ENCODE results near the gene TCERG1L.
"Not testable (repeated sequence)": the region's sequence is repeated elsewhere in the genome, so short reads cannot be mapped to it uniquely, and the experiment has no call there.

The TCERG1L gene

DNA sequence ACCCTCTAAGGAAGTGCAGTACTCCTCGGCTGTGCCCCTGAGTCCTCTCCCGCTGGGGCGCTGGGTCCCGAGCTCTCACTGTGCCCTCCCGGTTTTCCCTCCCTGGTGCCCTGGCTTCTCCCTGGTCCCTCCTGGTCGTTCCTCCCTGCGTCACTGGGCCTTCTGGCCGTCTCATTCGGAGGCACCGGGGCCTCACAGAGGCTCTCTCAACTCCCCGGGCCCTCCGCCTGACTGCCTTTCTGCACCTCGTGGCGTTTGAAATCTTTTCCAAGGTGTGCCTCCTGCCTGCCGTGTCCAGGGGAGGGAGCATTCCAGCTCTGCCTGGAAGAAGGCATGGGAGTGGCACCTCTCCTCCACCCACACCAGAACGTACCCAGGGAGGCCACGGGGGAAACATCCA, 174.3 kb downstream of the TCERG1L start:
- Histone ChIP-seq H3F3A (ENCODE audit: insufficient read depth) (no peaks in the 10 kb centered on the region), H4K20me1 (ENCODE audit: low read depth, low read length) (no peaks in the 10 kb centered on the region), H3K9me2 (replicated peaks; ENCODE audit: insufficient read depth, low read length) (no peaks in the 10 kb centered on the region), H3K9me3 (ENCODE audit: insufficient read depth, low read length) (no peaks in the 10 kb centered on the region), H3K36me3 (ENCODE audit: low read length) (no peaks in the 10 kb centered on the region), H3K79me2 (ENCODE audit: insufficient read depth, low read length) (no peaks in the 10 kb centered on the region), H3K27me3 (ENCODE audit: low read length) (no peaks in the 10 kb centered on the region), H2AFZ (ENCODE audit: low read depth, low read length, severe bottlenecking) (no peak overlapping the region), H3K27ac (ENCODE audit: low read depth, low read length) (no peak overlapping the region), H3K4me2 (ENCODE audit: low read depth, low read length, poor library complexity, severe bottlenecking) (no peak overlapping the region), H3K4me3 (ENCODE audit: insufficient read depth, low read length, poor library complexity, severe bottlenecking) (no peak overlapping the region), H3K9ac (ENCODE audit: low read length) (no peak overlapping the region)
- no peak for TF ChIP-seq EZH2phosphoT487 (conservative IDR thresholded peaks at IDR 0.05; ENCODE audit: low read length)
- TF ChIP-seq, protein P1, sequence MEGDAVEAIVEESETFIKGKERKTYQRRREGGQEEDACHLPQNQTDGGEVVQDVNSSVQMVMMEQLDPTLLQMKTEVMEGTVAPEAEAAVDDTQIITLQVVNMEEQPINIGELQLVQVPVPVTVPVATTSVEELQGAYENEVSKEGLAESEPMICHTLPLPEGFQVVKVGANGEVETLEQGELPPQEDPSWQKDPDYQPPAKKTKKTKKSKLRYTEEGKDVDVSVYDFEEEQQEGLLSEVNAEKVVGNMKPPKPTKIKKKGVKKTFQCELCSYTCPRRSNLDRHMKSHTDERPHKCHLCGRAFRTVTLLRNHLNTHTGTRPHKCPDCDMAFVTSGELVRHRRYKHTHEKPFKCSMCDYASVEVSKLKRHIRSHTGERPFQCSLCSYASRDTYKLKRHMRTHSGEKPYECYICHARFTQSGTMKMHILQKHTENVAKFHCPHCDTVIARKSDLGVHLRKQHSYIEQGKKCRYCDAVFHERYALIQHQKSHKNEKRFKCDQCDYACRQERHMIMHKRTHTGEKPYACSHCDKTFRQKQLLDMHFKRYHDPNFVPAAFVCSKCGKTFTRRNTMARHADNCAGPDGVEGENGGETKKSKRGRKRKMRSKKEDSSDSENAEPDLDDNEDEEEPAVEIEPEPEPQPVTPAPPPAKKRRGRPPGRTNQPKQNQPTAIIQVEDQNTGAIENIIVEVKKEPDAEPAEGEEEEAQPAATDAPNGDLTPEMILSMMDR (IDR thresholded peaks at IDR 0.05; ENCODE audit: insufficient read depth, low read length, poor library complexity, severe bottlenecking) = no peak

DNA sequence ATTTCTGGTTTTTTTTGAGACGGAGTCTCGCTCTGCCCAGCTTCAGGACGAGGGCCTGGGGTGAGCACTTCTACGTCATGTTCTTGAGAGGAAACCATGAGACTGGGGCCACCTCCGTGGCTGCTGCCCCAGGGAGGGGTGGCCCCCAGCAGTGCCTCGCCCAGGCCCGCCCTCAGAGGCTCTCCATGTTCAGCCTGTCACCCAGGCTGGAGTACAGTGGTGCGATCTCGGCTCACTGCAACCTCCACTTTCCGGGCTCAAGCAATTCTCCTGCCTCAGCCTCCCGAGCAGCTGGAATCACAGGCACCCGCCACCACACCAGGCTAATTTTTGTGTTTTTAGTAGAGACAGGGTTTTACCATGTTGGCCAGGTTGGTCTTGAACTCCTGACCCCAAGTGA, 175.2 kb downstream of the TCERG1L start:
- not testable (repeated sequence) for H4K20me1 ChIP-seq (ENCODE audit: low read depth, low read length); H2AFZ ChIP-seq (ENCODE audit: low read depth, low read length, severe bottlenecking); H3K27me3 ChIP-seq (ENCODE audit: low read length); H3K27ac ChIP-seq (ENCODE audit: low read depth, low read length); H3K9me2 ChIP-seq (replicated peaks; ENCODE audit: insufficient read depth, low read length); H3K4me3 ChIP-seq (ENCODE audit: insufficient read depth, low read length, poor library complexity, severe bottlenecking); H3K36me3 ChIP-seq (ENCODE audit: low read length); H3K9me3 ChIP-seq (ENCODE audit: insufficient read depth, low read length); H3K9ac ChIP-seq (ENCODE audit: low read length); H3F3A ChIP-seq (ENCODE audit: insufficient read depth); H3K4me2 ChIP-seq (ENCODE audit: low read depth, low read length, poor library complexity, severe bottlenecking); H3K79me2 ChIP-seq (ENCODE audit: insufficient read depth, low read length)

DNA sequence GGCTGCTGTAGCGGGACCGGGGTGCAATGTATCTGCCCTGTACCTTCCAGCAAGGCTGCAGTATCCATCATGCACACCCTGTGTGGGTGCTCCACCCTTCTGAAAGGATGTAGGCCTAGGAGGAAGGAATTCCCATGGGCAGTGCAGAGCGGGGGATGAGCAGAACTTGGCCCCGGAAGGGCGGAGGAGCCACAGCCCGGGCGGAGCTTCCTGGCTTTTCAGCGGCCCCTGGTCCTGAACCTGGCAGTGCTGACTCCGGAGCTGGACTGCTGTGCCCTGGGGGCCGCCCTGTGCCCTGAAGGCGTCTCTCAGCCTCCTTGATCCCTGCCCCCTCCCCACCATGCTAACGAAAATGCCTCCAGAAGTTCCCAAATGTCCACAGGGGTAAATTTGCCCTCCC, 175.8 kb downstream of the TCERG1L start:
- TF ChIP-seq EZH2phosphoT487 (conservative IDR thresholded peaks at IDR 0.05; ENCODE audit: low read length) = no peak
- TF ChIP-seq, protein P1 (IDR thresholded peaks at IDR 0.05; ENCODE audit: insufficient read depth, low read length, poor library complexity, severe bottlenecking) = no peak
- no peaks in the 10 kb centered on the region for H4K20me1 ChIP-seq (ENCODE audit: low read depth, low read length)
- no peaks in the 10 kb centered on the region for H3K9me3 ChIP-seq (ENCODE audit: insufficient read depth, low read length)
- no peak overlapping the region for H3K27ac ChIP-seq (ENCODE audit: low read depth, low read length)
- H3F3A ChIP-seq (ENCODE audit: insufficient read depth) = no peaks in the 10 kb centered on the region
- no peak overlapping the region for H3K4me3 ChIP-seq (ENCODE audit: insufficient read depth, low read length, poor library complexity, severe bottlenecking)
- H3K27me3 ChIP-seq (ENCODE audit: low read length) = no peaks in the 10 kb centered on the region
- H3K36me3 ChIP-seq (ENCODE audit: low read length) = no peaks in the 10 kb centered on the region
- no peak overlapping the region for H3K4me2 ChIP-seq (ENCODE audit: low read depth, low read length, poor library complexity, severe bottlenecking)
- H2AFZ ChIP-seq (ENCODE audit: low read depth, low read length, severe bottlenecking) = no peak overlapping the region
- H3K79me2 ChIP-seq (ENCODE audit: insufficient read depth, low read length) = no peaks in the 10 kb centered on the region
- H3K9ac ChIP-seq (ENCODE audit: low read length) = no peak overlapping the region
- no peaks in the 10 kb centered on the region for H3K9me2 ChIP-seq (replicated peaks; ENCODE audit: insufficient read depth, low read length)

DNA sequence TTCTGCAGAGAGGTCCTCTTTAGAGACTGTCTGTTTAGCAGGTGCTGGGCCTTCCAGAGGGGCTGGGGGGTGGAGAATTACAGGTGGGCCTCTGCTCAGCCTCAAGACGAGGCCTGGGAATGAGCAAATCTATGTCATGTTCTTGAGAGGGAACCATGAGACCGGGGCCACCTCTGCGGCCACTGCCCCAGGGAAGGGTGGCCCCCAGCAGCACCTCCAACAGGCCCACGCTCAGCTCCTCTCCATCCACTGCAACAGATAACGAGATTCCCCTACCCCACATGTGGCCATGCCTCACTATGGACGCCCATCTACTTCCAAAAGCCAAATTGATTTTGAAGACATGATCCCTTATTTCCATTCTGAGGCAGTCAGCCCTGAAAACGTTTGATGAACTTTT, 176.9 kb downstream of the TCERG1L start:
- Histone ChIP-seq H3F3A (ENCODE audit: insufficient read depth) (no peaks in the 10 kb centered on the region), H3K27ac (ENCODE audit: low read depth, low read length) (no peak overlapping the region), H3K4me3 (ENCODE audit: insufficient read depth, low read length, poor library complexity, severe bottlenecking) (no peak overlapping the region), H4K20me1 (ENCODE audit: low read depth, low read length) (no peaks in the 10 kb centered on the region), H3K9me2 (replicated peaks; ENCODE audit: insufficient read depth, low read length) (no peaks in the 10 kb centered on the region), H3K9me3 (ENCODE audit: insufficient read depth, low read length) (no peaks in the 10 kb centered on the region), H3K4me2 (ENCODE audit: low read depth, low read length, poor library complexity, severe bottlenecking) (no peak overlapping the region), H3K9ac (ENCODE audit: low read length) (no peak overlapping the region), H3K27me3 (ENCODE audit: low read length) (no peaks in the 10 kb centered on the region), H2AFZ (ENCODE audit: low read depth, low read length, severe bottlenecking) (no peak overlapping the region), H3K36me3 (ENCODE audit: low read length) (no peaks in the 10 kb centered on the region), H3K79me2 (ENCODE audit: insufficient read depth, low read length) (no peaks in the 10 kb centered on the region)
- TF ChIP-seq, protein P1 (IDR thresholded peaks at IDR 0.05; ENCODE audit: insufficient read depth, low read length, poor library complexity, severe bottlenecking) = no peak
- no peak for TF ChIP-seq EZH2phosphoT487 (conservative IDR thresholded peaks at IDR 0.05; ENCODE audit: low read length)

Measured in SU-DHL-6 (cell line).